Measurements from ENCODE around the gene CFAP90. TPM values are rescaled to one million over a fixed set of nuclear protein-coding genes. Genes with fewer than 3 reads are reported as not detected.

The CFAP90 gene
- total RNA-seq, 4 donors from 2014 or later = 0.88 TPM; not detected in 3

DNA sequence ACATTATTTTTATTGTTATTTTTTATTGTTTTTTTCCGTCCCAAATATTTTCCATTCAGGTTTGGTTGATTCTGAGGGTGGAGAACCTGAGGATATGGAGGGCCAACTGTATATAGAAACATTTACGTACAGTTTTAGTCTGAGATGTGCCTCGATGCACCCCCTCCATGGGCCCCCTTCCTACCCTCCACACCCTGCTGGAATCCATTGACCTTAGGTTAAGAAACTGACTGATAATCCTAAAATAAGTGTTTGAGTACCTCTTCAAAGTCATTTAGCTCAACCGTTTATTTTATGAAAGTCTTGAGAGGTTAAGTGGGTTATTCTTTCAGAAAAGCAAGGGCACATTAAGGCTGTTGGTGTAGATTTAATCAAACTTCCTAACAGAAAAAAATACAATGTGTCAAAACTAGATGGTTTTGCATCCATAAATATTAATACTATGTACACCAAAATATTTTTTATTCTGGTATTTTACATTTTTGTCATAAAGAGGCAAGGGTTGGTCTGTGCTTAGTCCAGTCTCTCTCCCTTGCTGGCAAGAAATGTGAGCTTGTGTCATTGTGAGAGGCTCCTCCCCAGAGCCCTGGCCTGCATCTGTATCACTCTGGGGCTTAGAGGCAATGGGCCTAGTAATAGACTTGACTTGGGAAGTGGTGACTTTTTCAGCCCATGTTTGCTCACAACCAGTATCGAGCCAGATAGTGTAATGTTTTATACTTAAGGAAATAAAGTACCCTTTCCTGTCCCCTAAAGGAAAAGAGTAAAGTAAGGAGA lies 33.7 kb upstream of the CFAP90 start:
- DNase-seq (ENCODE audit: low spot score) = no peak
- no peak for ATAC-seq (ENCODE audit: low FRiP score)
- TF ChIP-seq, protein P1, sequence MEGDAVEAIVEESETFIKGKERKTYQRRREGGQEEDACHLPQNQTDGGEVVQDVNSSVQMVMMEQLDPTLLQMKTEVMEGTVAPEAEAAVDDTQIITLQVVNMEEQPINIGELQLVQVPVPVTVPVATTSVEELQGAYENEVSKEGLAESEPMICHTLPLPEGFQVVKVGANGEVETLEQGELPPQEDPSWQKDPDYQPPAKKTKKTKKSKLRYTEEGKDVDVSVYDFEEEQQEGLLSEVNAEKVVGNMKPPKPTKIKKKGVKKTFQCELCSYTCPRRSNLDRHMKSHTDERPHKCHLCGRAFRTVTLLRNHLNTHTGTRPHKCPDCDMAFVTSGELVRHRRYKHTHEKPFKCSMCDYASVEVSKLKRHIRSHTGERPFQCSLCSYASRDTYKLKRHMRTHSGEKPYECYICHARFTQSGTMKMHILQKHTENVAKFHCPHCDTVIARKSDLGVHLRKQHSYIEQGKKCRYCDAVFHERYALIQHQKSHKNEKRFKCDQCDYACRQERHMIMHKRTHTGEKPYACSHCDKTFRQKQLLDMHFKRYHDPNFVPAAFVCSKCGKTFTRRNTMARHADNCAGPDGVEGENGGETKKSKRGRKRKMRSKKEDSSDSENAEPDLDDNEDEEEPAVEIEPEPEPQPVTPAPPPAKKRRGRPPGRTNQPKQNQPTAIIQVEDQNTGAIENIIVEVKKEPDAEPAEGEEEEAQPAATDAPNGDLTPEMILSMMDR (IDR thresholded peaks at IDR 0.05) = no peak

DNA sequence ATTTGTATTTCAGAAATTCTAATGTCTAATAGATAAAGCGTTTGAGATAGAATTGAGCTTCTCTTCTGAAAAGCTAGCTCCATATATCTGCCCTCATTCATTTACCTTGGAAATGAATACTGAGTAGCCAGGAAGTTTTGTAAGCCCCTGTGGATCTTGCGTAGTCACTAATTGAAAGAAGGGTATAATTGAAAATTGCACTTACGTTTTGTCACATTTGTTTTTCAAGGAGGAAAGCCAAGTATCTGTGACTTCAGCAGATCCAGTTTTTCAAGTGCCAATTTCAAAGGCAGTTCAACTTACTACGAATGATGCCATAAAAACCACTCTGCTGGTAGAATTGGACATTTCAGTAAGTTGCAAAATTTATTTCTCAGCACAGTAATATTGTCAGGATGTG lies 32.0 kb upstream of the CFAP90 start:
- ATAC-seq (ENCODE audit: low FRiP score) (no peak), DNase-seq (ENCODE audit: low spot score) (no peak)
- TF ChIP-seq, protein P1 (IDR thresholded peaks at IDR 0.05) = no peak

DNA sequence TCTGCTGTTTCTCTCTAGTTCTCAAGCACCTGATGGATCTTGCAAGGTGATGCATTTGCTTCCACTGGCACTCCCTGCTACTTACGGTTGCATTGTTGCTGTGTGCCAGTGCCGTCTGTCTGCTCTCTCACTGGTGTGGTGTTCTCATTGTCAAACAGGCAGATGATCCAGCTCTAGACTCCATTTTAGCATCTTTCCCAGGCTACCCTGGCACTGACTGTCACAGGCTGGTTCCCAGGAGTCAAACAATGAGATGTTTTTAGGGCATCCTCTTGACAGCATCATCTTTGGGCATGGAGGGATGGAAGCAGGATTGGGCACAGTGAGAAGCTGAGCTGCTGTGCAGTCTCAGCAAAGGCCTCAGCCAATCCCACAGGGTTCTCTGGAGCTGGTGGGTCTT lies 30.9 kb upstream of the CFAP90 start:
- ATAC-seq (ENCODE audit: low FRiP score) = no peak
- no peak for DNase-seq (ENCODE audit: low spot score)
- TF ChIP-seq, protein P1 (IDR thresholded peaks at IDR 0.05) = no peak

DNA sequence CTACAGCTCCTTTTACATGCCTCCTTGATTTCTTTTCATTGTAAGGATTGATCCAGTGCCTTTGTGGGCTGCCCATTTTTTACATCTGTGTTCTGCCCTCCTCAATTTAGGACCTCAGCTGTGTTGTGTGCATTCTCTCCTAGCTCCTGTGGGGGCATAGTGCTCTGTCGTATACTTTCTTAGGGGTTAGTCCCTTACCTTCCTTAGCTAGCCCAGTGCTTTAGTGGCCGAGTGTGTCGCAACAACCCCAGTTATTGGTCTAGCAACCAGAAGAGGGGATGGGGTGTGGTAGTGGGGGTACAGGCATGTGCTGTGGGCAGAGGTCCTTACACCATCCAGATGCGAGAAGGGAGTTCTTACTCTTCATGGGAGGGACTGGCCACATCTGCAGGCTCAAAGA lies 30.2 kb upstream of the CFAP90 start:
- DNase-seq (ENCODE audit: low spot score) (no peak), ATAC-seq (ENCODE audit: low FRiP score) (no peak)
- TF ChIP-seq, protein P1 (IDR thresholded peaks at IDR 0.05) = no peak

DNA sequence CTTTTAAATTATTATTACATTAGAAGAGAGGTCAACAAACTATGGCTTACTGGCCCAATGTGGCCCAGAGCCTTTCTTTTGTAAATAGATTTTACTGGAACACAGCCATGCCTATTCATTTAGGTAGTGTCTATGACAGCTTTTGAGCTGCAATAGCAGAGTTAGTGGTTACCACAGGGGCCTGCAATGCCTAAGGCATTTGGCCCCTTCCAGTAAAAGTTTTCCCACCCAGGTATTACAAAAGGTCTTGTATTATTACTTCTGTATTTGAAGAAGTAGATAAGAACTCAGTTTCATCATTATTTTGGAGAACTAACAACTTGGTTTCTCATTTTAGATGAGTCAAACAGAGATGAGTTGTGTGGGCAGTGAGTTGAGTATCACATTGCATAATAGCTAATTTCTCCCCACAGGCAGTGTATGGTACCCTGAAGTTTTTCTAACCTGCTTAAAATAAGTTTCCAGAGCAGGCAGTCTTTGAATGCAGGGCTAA lies 27.5 kb upstream of the CFAP90 start:
- DNase-seq (ENCODE audit: low spot score) (no peak), ATAC-seq (ENCODE audit: low FRiP score) (peak; percentile 92)
- TF ChIP-seq, protein P1 (IDR thresholded peaks at IDR 0.05) = no peak

DNA sequence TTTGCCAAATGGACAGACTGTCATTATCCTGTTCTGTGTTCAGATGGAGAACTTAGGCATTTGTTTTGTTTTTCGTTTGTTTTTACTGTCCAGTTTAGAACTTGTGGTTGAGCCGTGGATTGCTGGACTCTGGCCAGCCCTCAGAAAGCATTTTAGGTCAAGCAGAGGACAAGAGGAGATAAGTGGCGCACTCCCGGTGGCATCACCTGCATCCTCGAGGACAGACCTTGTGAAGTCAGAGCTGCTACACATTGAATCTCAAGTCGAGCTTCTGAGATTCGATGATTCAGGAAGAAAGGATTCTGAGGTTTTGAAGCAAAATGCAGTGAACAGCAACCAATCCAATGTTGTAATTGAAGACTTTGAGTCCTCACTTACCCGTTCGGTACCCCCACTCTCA lies 26.9 kb upstream of the CFAP90 start:
- DNase-seq (ENCODE audit: low spot score) (no peak), ATAC-seq (ENCODE audit: low FRiP score) (no peak)
- TF ChIP-seq, protein P1 (IDR thresholded peaks at IDR 0.05) = no peak

DNA sequence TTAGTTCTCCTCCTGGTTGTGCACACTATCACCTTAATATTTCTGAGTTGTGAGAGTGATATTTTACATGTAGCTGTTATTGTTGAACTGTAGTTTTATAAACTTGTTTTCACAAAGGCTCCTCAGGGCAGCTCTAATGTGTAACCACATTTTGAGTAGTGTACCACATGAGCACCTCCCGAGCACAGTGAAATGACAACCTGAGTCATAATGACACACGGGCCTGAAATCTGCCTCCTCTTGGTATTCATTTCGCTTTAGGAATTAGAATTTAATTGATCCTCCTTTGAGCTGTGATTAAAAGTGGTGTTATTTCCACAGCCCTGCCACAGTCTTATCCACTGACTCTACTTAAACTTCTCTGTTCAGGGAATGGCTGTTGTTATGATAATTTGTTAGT lies 25.9 kb upstream of the CFAP90 start:
- TF ChIP-seq, protein P1 (IDR thresholded peaks at IDR 0.05) = no peak
- ATAC-seq (ENCODE audit: low FRiP score) = no peak
- no peak for DNase-seq (ENCODE audit: low spot score)
